GM12874 (cell line): ENCODE measurements around the gene DYNLRB1.

ENCODE experiments used
- CTCF ChIP-seq: IDR thresholded peaks from 2 replicates; pipeline ENCODE4 v1.5.1; 2011; ENCODE audit warnings: low read depth, mild to moderate bottlenecking, control low read depth, low read length, moderate library complexity; ENCODE audit not compliant: insufficient read depth

The DYNLRB1 gene

GRCh38 chr20:34491226-34491931 is 24.8 kb upstream of the DYNLRB1 start:
- TF ChIP-seq CTCF: no peak

GRCh38 chr20:34491932-34492509 is 24.2 kb upstream of the DYNLRB1 start:
- TF ChIP-seq CTCF: no peak

GRCh38 chr20:34493646-34494045 is 22.6 kb upstream of the DYNLRB1 start:
- TF ChIP-seq CTCF: no peak

- TF ChIP-seq CTCF: no peak
Observed at GRCh38 chr20:34495307-34495706, 20.9 kb upstream of the DYNLRB1 start.

GRCh38 chr20:34495916-34496315 is 20.3 kb upstream of the DYNLRB1 start:
- no peak for TF ChIP-seq CTCF

GRCh38 chr20:34500823-34501222 is 15.4 kb upstream of the DYNLRB1 start:
- no peak for TF ChIP-seq CTCF

GRCh38 chr20:34506480-34506879 is 9.7 kb upstream of the DYNLRB1 start:
- no peak for TF ChIP-seq CTCF
